ENCODE data around the gene TBCE. TPM values are rescaled to one million over a fixed set of nuclear protein-coding genes. Genes with fewer than 3 reads are reported as not detected.
"Not testable (repeated sequence)": the region's sequence is repeated elsewhere in the genome, so short reads cannot be mapped to it uniquely, and the experiment has no call there.

The TBCE gene
- total and polyA plus RNA-seq, 2 donors (not counting 1 experiment from before 2014, with no cell fraction given), result 15.2 to 22.1 TPM

DNA sequence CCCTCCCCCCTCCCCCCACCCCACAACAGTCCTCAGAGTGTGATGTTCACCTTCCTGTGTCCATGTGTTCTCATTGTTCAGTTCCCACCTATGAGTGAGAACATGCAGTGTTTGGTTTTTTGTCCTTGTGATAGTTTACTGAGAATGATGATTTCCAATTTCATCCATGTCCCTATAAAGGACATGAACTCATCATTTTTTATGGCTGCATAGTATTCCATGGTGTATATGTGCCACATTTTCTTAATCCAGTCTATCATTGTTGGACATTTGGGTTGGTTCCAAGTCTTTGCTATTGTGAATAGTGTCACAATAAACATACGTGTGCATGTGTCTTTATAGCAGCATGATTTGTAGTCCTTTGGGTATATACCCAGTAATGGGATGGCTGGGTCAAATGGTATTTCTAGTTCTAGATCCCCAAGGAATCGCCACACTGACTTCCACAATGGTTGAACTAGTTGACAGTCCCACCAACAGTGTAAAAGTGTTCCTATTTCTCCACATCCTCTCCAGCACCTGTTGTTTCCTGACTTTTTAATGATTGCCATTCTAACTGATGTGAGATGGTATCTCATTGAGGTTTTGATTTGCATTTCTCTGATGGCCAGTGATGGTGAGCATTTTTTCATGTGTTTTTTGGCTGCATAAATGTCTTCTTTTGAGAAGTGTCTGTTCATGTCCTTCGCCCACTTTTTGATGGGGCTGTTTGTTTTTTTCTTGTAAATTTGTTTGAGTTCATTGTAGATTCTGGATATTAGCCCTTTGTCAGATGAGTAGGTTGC is 14.9 kb downstream of the TBCE start:
- intact Hi-C loops (cut with micrococcal nuclease), result not testable (repeated sequence)

DNA sequence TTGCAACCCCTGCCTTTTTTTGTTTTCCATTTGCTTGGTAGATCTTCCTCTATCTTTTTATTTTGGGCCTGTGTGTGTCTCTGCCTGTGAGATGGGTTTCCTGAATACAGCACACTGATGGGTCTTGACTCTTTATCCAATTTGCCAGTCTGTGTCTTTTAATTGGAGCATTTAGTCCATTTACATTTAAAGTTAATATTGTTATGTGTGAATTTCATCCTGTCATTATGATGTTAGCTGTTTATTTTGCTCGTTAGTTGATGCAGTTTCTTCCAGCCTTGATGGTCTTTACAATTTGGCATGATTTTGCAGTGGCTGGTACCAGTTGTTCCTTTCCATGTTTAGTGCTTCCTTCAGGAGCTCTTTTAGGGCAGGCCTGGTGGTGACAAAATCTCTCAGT is 18.4 kb downstream of the TBCE start:
- H3K27ac Mint-ChIP-seq; H4K20me1 ChIP-seq (ENCODE audit: control insufficient read depth, insufficient read depth, low read length, poor library complexity, severe bottlenecking); H3K4me1 ChIP-seq (ENCODE audit: control insufficient read depth in 2 of 2, insufficient read depth in 2 of 2, low read length in 2 of 2); H3K9ac ChIP-seq (ENCODE audit: low read length); H3K4me1 Mint-ChIP-seq; POLR2A ChIA-PET; H3K27ac ChIP-seq (ENCODE audit: low read length in 2 of 2); H3K4me3 Mint-ChIP-seq; H3K4me2 ChIP-seq (replicated peaks; ENCODE audit: low read depth, low read length, poor library complexity, severe bottlenecking); H3K27me3 Mint-ChIP-seq; H3K4me3 ChIP-seq (ENCODE audit: control extremely low read depth in 1 of 5, extremely low read depth in 1 of 5, insufficient read depth in 1 of 5, low read depth in 2 of 5, low read length in 4 of 5); H2AFZ ChIP-seq (ENCODE audit: insufficient read depth, low read depth, low read length, poor library complexity, severe bottlenecking); intact Hi-C loops (cut with micrococcal nuclease); DNase-seq; CTCF ChIA-PET; ATAC-seq (ENCODE audit: low read depth); H3K27me3 ChIP-seq (replicated peaks in 1 of 4; ENCODE audit: control extremely low read depth in 1 of 4, control insufficient read depth in 3 of 4, insufficient read depth in 4 of 4, low read length in 3 of 4); H3K36me3 ChIP-seq (replicated peaks in 1 of 2; ENCODE audit: control extremely low read depth in 1 of 2, control insufficient read depth in 1 of 2, extremely low read depth in 1 of 2, insufficient read depth in 2 of 2, low read length in 1 of 2); H3K9me3 ChIP-seq (ENCODE audit: control extremely low read depth in 1 of 3, control insufficient read depth in 2 of 3, insufficient read depth in 1 of 3, low read length in 2 of 3); H3K9me3 Mint-ChIP-seq (ENCODE audit: insufficient read depth): not testable (repeated sequence)
- WGBS (ENCODE audit: insufficient coverage), result no CpG with 5 or more reads among the region's 1 CpG
- peaks cover 26% of the 10 kb centered on the region for H3K79me2 ChIP-seq (ENCODE audit: control insufficient read depth, insufficient read depth, low read length)

More for the DNA sequence above, 14.9 kb downstream of the TBCE start:
- DNase-seq; H3K27me3 ChIP-seq (replicated peaks in 1 of 4; ENCODE audit: control extremely low read depth in 1 of 4, control insufficient read depth in 3 of 4, insufficient read depth in 4 of 4, low read length in 3 of 4); H3K27ac ChIP-seq (ENCODE audit: low read length in 2 of 2); H3K9ac ChIP-seq (ENCODE audit: low read length); H3K9me3 Mint-ChIP-seq (ENCODE audit: insufficient read depth); POLR2A ChIA-PET; CTCF ChIA-PET; H3K9me3 ChIP-seq (ENCODE audit: control extremely low read depth in 1 of 3, control insufficient read depth in 2 of 3, insufficient read depth in 1 of 3, low read length in 2 of 3); H3K4me1 ChIP-seq (ENCODE audit: control insufficient read depth in 2 of 2, insufficient read depth in 2 of 2, low read length in 2 of 2); H3K4me2 ChIP-seq (replicated peaks; ENCODE audit: low read depth, low read length, poor library complexity, severe bottlenecking); H3K4me3 ChIP-seq (ENCODE audit: control extremely low read depth in 1 of 5, extremely low read depth in 1 of 5, insufficient read depth in 1 of 5, low read depth in 2 of 5, low read length in 4 of 5); H2AFZ ChIP-seq (ENCODE audit: insufficient read depth, low read depth, low read length, poor library complexity, severe bottlenecking); H4K20me1 ChIP-seq (ENCODE audit: control insufficient read depth, insufficient read depth, low read length, poor library complexity, severe bottlenecking); H3K27me3 Mint-ChIP-seq; H3K4me1 Mint-ChIP-seq; ATAC-seq (ENCODE audit: low read depth); H3K36me3 ChIP-seq (replicated peaks in 1 of 2; ENCODE audit: control extremely low read depth in 1 of 2, control insufficient read depth in 1 of 2, extremely low read depth in 1 of 2, insufficient read depth in 2 of 2, low read length in 1 of 2); H3K4me3 Mint-ChIP-seq; H3K27ac Mint-ChIP-seq: not testable (repeated sequence)
- no CpG with 5 or more reads among the region's 3 CpGs for WGBS (ENCODE audit: insufficient coverage)
- peaks cover 13% of the 10 kb centered on the region for H3K79me2 ChIP-seq (ENCODE audit: control insufficient read depth, insufficient read depth, low read length)

Measured in B cell (primary cell).